GM18511 (cell line): ENCODE data around the gene CIAO1.
"Not testable (repeated sequence)": the region's sequence is repeated elsewhere in the genome, so short reads cannot be mapped to it uniquely, and the experiment has no call there.

ENCODE experiments used
- ATAC-seq: cut with Tn5 transposase; IDR thresholded peaks from one replicate; pipeline ENCODE4 v1.9.1; 2021; ENCODE audit warnings: mild to moderate bottlenecking, moderate library complexity; ENCODE audit not compliant: unreplicated experiment

Gene CIAO1

DNA sequence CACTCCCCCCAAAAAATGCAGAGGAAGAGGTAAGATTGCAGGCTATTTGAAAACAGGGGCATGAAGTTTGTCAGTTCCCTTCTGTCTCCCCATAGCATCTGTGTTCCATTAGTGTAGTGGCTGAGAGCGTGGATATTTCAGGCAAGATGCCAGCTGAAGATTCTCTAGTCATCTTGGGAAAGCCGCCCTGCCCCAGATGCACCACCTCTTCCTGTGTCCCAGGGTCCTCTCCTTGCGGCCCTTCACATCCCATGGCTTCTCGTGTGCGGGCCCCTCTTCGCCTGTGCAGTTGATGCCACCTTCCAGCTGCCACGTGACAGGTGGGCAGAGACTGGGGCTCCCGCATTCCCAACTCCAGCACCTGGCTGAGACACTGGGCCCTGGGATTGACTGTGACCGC, 16.4 kb upstream of the CIAO1 start:
- ATAC-seq, result no peak

GRCh38 chr2:96250188-96250587, 15.8 kb upstream of the CIAO1 start:
- ATAC-seq, result no peak

GRCh38 chr2:96251721-96252292, 14.2 kb upstream of the CIAO1 start:
- ATAC-seq, result no peak

- ATAC-seq, result no peak
Observed at GRCh38 chr2:96252526-96252925, 13.5 kb upstream of the CIAO1 start.

GRCh38 chr2:96253006-96253405, 13.0 kb upstream of the CIAO1 start:
- ATAC-seq, result no peak

- ATAC-seq, result no peak
Observed at GRCh38 chr2:96254571-96254970, 11.5 kb upstream of the CIAO1 start.

GRCh38 chr2:96256611-96257113, 9.4 kb upstream of the CIAO1 start:
- no peak for ATAC-seq

- not testable (repeated sequence) for ATAC-seq
Observed at GRCh38 chr2:96257744-96258143, 8.3 kb upstream of the CIAO1 start.

GRCh38 chr2:96258166-96259022, 7.6 kb upstream of the CIAO1 start:
- no peak for ATAC-seq

DNA sequence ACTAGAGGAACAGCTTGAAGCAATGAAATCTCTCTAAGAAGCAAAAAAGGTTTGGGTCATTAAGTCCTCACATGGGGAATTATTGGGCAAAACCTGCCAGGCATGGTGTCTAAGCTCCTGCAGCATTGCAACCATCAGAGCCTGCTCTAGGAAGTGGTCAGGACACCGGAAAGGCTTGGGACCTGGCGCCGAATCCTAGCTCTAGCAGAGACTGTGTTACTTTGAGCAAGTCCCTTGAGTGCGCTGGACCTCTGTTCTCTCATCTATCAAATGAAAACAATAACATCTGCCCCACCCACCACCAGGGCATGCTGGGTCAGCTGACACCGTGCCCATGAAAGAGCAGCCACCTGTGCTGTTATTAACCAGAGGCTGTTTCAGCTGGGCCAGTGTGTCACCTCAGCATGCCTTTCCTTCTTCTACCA, 6.5 kb upstream of the CIAO1 start:
- no peak for ATAC-seq

DNA sequence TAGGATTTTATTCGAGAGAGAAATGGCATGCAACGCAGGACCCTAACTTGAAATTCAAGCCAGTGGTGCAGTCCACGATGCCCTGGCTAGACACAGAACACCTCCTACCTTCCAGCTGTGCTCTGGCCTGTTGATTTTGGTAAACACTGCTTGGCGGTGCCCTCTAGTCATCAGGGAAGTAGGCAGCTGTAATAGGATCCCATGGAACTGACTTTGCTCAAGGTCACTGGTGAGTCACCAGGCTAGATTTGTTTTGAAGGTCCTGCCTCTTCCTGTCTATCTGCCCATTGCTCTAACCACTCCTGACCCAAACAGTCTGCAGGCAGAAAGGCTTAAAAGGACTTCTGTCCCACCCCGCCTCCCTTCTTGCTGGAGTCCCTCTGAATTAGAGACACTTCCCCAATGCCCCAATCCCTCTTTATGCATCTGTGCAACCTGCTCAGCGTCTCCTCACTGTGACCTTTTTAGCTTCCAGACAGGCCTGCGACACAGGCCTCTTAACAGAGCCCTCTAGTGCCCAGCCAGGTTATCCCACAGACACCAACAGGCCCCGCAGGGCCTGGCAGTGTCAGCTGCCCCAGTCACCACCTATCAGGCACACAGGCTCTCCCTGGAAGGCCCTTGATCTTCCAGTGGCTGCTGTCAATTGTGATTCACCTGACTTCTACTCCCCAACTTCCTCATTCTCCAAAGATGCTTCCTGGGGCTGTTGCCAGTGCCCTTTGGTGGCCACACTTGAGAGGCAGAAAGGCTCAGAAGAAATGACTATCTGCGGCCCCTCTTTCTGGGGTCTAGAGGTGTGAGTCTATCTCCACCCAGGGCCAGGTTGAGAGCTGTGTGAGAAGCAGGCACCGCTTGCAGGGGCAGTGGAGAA, 5.4 kb upstream of the CIAO1 start:
- ATAC-seq, result peak; percentile 39

DNA sequence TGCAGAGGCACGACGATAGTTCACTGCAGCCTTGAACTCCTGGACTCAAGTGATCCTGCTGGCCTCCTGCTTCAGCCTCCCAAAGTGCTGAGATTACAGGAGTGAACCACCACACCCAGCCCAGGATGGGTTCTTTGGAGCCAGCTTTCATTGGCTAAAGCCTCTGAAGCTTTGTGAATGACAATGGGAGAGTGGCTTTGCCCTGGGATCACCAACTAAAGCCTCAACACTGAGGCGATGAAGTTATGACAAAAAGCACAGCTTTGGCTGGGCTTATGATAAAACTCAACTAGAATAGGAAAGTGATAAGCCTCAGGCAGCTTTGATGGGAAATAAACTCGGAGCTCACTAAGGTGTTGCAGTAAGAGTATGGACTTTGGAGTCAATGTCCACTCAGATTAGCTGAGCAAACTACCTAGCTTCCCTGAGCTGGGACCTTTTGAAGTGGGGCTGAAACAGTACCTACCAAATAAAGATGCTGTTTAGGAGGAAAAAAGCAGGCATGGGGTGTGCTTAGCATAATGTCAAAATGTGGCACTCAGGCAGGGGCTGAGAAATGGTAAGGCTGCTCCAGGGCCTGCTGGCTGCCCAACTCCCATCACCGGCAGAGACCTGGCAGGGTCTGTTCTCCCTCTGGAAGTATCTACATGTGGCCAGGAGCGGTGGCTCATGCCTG, 4.6 kb upstream of the CIAO1 start:
- no peak for ATAC-seq

DNA sequence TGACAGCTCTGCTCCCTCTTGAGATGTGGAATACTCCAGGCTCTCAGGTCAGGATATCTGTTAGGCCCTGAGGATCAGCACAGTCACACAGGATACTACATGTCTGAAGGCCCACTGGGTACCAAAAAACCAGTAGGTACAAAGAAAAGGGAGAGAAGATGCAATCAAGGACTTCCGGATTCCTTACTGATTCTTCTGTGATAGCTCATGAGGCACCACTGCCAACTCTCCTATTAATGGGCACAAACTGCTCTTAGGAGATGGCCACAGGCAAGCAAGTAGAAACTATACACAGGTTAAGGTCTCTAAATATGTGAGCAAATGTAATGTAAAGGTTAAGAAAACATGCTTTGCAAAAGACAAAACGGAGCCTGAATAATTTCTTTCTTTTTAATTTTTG, 3.7 kb upstream of the CIAO1 start:
- ATAC-seq, result no peak

DNA sequence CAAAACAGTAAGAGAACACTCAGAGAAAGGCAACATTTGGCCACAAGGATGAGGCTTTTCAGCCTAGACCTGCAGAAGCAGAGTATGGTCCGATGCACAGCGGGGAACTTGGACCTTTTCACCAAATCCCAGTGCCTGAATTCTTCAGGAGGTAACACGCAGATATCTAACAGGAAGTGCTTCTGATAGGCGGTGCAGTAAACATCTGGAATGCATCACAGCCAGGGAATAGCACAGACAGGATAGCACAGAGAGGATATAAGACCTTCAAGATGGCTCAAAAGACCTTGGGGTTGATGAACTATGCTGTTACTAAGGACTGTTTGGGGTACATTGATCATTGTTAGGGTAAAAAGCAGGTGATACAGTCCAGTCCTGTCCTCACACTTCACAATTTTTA, 1.9 kb upstream of the CIAO1 start:
- no peak for ATAC-seq

DNA sequence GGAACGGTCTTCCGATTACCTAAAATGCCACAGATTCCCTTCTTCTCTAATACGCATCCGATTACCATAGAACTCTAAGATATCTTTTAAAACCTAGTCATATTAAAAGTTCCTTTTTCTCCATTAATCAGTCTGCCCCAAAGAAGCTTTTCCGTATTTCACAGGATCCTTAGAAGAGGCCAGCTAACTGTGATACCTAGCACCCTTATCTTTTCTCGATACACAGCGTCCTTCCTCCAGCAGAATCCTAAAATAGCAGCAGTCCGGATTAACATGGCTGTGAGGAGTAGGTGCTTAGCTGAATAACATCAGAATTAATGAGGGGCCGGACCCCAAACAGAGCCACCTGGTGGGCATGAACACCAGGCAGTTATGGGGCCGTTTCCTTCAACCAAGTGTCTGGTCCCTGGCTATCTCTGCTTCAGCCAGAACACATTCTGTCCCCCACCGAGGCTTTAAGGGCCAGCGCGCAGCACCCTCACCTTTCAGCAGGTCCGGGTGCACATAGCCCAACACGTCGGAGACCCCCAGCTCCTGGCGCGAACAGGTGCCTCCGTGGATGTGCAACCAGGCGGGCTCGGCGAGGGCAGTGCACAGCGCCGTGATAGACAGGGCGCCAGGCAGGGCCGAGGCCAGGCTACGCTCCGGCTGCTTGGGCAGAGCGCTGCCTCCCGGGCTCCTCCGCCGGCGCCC, 1.2 kb upstream of the CIAO1 start:
- peak; percentile 3 for ATAC-seq

GRCh38 chr2:96265349-96265839, 631 bp upstream of the CIAO1 start:
- peak; percentile 27 for ATAC-seq

DNA sequence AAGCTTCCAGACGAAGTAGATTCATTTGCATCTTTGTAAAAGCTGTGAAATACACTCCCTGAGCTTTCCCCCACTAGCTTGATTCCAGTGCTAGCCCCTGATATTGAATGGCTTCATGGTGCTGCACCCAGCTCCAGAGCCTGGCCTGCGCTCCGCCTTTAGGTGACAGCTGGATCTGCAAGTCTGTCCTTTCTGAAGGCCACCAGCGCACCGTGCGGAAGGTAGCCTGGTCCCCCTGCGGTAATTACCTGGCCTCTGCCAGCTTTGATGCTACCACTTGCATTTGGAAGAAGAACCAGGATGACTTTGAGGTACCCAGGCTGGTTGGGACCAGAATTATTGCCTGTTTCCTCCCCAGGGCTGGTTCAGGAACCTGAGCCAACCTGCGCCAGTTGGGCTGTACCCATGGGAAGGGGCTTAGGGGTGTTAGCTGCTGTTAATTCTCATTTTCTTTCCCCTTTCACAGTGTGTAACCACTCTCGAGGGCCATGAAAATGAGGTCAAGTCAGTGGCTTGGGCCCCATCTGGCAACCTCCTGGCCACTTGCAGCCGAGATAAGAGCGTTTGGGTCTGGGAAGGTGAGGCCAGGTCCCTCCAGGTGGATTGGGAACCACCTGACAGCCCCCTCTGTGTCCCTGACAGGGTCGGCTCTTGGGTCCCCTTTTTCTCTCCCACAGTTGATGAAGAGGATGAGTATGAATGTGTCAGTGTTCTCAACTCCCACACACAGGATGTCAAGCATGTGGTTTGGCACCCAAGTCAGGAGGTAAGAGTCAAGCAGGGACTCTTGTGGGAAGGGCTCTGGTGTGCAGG, 1.3 kb downstream of the CIAO1 start:
- no peak for ATAC-seq

DNA sequence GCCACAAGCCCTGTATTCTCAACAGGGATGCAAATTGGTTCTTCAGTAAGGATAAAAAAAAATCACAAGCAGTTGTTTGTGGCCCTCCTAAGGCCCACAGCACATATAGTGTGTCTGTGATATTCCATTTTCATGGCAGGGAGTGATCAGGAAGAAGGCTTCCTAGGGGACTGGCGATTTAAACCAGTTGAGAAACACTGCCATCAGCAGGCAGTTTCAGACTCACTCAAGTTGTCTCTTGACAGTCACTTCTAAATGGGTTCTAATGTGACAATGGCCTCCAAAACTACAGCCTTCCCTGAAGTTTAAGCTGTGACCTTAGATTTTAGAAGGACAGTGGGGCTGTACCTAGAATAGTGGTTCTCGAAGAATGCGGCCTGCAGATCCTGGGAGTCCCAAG, 6.0 kb downstream of the CIAO1 start:
- ATAC-seq, result no peak

- ATAC-seq, result no peak
Observed at GRCh38 chr2:96273763-96274162, 7.7 kb downstream of the CIAO1 start.
